ENCODE data around the gene NLRP2B. TPM values are rescaled to one million over a fixed set of nuclear protein-coding genes. Genes with fewer than 3 reads are reported as not detected.

The NLRP2B gene
- total and polyA plus RNA-seq, 9 of the 15 experiments (the other 6 are each of a cell fraction or from before 2014, with no cell fraction given), result not detected

DNA sequence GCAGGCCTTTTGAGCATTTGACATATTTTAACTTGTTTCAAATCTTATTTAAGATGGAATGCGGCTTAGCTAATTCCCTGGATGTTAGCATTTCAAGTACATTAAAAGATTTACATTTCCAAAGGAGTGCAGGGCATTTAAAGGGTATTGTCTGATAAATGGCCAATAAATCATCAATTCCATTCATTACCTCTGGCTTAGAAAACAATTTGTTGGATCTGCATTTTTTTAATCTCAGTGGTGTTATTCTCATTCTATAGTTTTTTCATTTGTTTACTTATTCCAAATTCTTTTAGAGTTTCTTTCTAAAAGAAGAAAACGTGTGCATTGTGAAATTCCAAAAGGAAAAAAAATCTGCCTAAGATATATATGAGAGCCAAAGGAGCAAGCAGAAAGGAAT lies 1.3 kb upstream of the NLRP2B start:
- Histone ChIP-seq H3K9ac (ENCODE audit: insufficient read depth in 1 of 2, low read depth in 2 of 2, low read length in 2 of 2) (no peak overlapping the region), H3K9me3 (replicated peaks; ENCODE audit: control insufficient read depth, insufficient read depth, low read depth, low read length) (no peaks in the 10 kb centered on the region), H2AFZ (ENCODE audit: low read depth, low read length) (no peak overlapping the region), H3K4me3 (no peak overlapping the region), H3K9me1 (ENCODE audit: control insufficient read depth, insufficient read depth, low read length) (no peaks in the 10 kb centered on the region), H3K27ac (ENCODE audit: extremely low read depth, low read depth, low read length) (no peak overlapping the region), H3K4me2 (ENCODE audit: insufficient read depth, low read length) (no peak overlapping the region), H3K4me1 (replicated peaks in 1 of 2; ENCODE audit: control insufficient read depth in 2 of 2, insufficient read depth in 2 of 2, low read length in 2 of 2) (no peaks in the 10 kb centered on the region), H3K27me3 (ENCODE audit: control insufficient read depth in 2 of 2, insufficient read depth in 2 of 2, low read length in 2 of 2) (no peaks in the 10 kb centered on the region), H3K79me2 (ENCODE audit: control insufficient read depth, insufficient read depth, low read length) (no peaks in the 10 kb centered on the region), H3K36me3 (ENCODE audit: control insufficient read depth, insufficient read depth, low read length) (no peaks in the 10 kb centered on the region), H4K20me1 (replicated peaks; ENCODE audit: control insufficient read depth, insufficient read depth, low read length) (no peaks in the 10 kb centered on the region)
- ATAC-seq, result no peak
- WGBS (ENCODE audit: insufficient coverage, low coverage, missing lambda C conversion rate), result 0% methylated on average over 2 of the region's 2 CpGs
- no TSS peak for BruUV-seq (replicated peaks)
- ChIA-PET CTCF (ENCODE audit: low intra/inter-chr PET ratio) (no interaction called here), POLR2A (no interaction called here)
- no peak for FAIRE-seq
- in situ Hi-C loops (cut with MboI), result no loop called here
- intact Hi-C loops (cut with micrococcal nuclease), result no loop called here
- no peak for DNase-seq (ENCODE audit: extremely low read depth in 1 of 4, low spot score in 3 of 4)
- TF ChIP-seq, protein P1, sequence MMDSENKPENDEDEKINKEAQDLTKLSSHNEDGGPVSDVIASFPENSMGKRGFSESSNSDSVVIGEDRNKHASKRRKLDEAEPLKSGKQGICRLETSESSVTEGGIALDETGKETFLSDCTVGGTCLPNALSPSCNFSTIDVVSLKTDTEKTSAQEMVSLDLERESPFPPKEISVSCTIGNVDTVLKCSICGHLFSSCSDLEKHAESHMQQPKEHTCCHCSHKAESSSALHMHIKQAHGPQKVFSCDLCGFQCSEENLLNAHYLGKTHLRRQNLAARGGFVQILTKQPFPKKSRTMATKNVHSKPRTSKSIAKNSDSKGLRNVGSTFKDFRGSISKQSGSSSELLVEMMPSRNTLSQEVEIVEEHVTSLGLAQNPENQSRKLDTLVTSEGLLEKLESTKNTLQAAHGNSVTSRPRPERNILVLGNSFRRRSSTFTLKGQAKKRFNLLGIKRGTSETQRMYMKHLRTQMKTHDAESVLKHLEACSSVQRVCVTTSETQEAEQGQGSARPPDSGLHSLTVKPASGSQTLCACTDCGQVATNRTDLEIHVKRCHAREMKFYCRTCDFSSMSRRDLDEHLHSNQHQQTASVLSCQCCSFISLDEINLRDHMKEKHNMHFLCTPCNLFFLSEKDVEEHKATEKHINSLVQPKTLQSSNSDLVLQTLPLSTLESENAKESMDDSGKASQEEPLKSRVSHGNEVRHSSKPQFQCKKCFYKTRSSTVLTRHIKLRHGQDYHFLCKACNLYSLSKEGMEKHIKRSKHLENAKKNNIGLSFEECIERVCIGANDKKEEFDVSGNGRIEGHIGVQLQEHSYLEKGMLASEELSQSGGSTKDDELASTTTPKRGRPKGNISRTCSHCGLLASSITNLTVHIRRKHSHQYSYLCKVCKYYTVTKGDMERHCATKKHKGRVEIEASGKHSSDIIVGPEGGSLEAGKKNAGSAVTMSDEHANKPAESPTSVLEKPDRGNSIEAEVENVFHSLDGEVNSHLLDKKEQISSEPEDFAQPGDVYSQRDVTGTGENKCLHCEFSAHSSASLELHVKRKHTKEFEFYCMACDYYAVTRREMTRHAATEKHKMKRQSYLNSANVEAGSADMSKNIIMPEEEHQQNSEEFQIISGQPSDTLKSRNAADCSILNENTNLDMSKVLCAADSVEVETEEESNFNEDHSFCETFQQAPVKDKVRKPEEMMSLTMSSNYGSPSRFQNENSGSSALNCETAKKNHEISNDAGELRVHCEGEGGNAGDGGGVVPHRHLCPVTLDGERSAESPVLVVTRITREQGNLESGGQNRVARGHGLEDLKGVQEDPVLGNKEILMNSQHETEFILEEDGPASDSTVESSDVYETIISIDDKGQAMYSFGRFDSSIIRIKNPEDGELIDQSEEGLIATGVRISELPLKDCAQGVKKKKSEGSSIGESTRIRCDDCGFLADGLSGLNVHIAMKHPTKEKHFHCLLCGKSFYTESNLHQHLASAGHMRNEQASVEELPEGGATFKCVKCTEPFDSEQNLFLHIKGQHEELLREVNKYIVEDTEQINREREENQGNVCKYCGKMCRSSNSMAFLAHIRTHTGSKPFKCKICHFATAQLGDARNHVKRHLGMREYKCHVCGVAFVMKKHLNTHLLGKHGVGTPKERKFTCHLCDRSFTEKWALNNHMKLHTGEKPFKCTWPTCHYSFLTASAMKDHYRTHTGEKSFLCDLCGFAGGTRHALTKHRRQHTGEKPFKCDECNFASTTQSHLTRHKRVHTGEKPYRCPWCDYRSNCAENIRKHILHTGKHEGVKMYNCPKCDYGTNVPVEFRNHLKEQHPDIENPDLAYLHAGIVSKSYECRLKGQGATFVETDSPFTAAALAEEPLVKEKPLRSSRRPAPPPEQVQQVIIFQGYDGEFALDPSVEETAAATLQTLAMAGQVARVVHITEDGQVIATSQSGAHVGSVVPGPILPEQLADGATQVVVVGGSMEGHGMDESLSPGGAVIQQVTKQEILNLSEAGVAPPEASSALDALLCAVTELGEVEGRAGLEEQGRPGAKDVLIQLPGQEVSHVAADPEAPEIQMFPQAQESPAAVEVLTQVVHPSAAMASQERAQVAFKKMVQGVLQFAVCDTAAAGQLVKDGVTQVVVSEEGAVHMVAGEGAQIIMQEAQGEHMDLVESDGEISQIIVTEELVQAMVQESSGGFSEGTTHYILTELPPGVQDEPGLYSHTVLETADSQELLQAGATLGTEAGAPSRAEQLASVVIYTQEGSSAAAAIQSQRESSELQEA (IDR thresholded peaks at IDR 0.05; ENCODE audit: low read depth), result no peak
- no peak for TF ChIP-seq SIN3A (IDR thresholded peaks at IDR 0.05; ENCODE audit: borderline replicate concordance in 2 of 2, control insufficient read depth in 1 of 2, low read depth in 2 of 2, low read length in 2 of 2)
- TF ChIP-seq CBX5 (IDR thresholded peaks at IDR 0.05; ENCODE audit: borderline replicate concordance, low read depth), result no peak
- TF ChIP-seq NFXL1 (CRISPR knock-in tag; IDR thresholded peaks at IDR 0.05), result no peak
- TF ChIP-seq MEF2A (IDR thresholded peaks at IDR 0.05; ENCODE audit: control insufficient read depth, low read depth, low read length), result no peak
- TF ChIP-seq, protein P2, sequence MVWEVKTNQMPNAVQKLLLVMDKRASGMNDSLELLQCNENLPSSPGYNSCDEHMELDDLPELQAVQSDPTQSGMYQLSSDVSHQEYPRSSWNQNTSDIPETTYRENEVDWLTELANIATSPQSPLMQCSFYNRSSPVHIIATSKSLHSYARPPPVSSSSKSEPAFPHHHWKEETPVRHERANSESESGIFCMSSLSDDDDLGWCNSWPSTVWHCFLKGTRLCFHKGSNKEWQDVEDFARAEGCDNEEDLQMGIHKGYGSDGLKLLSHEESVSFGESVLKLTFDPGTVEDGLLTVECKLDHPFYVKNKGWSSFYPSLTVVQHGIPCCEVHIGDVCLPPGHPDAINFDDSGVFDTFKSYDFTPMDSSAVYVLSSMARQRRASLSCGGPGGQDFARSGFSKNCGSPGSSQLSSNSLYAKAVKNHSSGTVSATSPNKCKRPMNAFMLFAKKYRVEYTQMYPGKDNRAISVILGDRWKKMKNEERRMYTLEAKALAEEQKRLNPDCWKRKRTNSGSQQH (CRISPR knock-in tag; IDR thresholded peaks at IDR 0.05), result no peak
- TF ChIP-seq, protein P3, sequence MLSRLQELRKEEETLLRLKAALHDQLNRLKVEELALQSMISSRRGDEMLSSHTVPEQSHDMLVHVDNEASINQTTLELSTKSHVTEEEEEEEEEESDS (CRISPR knock-in tag; IDR thresholded peaks at IDR 0.05), result no peak
- TF ChIP-seq KLF1 (tag; IDR thresholded peaks at IDR 0.05), result no peak
- no peak for TF ChIP-seq MAFG (tag; conservative IDR thresholded peaks at IDR 0.05)
- TF ChIP-seq, protein P4, sequence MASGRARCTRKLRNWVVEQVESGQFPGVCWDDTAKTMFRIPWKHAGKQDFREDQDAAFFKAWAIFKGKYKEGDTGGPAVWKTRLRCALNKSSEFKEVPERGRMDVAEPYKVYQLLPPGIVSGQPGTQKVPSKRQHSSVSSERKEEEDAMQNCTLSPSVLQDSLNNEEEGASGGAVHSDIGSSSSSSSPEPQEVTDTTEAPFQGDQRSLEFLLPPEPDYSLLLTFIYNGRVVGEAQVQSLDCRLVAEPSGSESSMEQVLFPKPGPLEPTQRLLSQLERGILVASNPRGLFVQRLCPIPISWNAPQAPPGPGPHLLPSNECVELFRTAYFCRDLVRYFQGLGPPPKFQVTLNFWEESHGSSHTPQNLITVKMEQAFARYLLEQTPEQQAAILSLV (tag; IDR thresholded peaks at IDR 0.05), result no peak
